Calu3 (cell line): Measurements from ENCODE around the gene UBXN11. TPM values are rescaled to one million over a fixed set of nuclear protein-coding genes. Genes with fewer than 3 reads are reported as not detected.
"Not testable (repeated sequence)": the region's sequence is repeated elsewhere in the genome, so short reads cannot be mapped to it uniquely, and the experiment has no call there.

Experiments used
- BruUV-seq: library from RNA; stranded (reverse); fragments of 400-500 nt; replicated peaks from 2 replicates; lab custom pipeline; 2021; lab: Mats Ljungman, UMichigan
- CTCF ChIA-PET: fragments of 300-600 bp; sonication (Branson Sonifier 250); formaldehyde crosslinking; loops from one replicate; lab custom pipeline; 2022; ENCODE audit warnings: antibody characterized with exemption; lab: Charles Lee
- DNase-seq: peaks from one replicate; pipeline ENCODE4 v3.0.0; 2022
- H3K27ac Mint-ChIP-seq: one replicate; pipeline ENCODE4 v1.8.0; 2022; ENCODE audit warnings: mixed read lengths; ENCODE audit not compliant: unreplicated experiment
- H3K27me3 Mint-ChIP-seq: one replicate; pipeline ENCODE4 v1.8.0; 2022; ENCODE audit warnings: mixed read lengths; ENCODE audit not compliant: unreplicated experiment
- H3K36me3 Mint-ChIP-seq: one replicate; pipeline ENCODE4 v1.8.0; 2022; ENCODE audit warnings: mild to moderate bottlenecking, moderate library complexity, mixed read lengths; ENCODE audit not compliant: insufficient read depth, unreplicated experiment
- H3K4me1 Mint-ChIP-seq: one replicate; pipeline ENCODE4 v1.8.0; 2022; ENCODE audit warnings: mild to moderate bottlenecking, low read depth, mixed read lengths; ENCODE audit not compliant: unreplicated experiment
- H3K4me3 Mint-ChIP-seq: one replicate; pipeline ENCODE4 v1.8.0; 2022; ENCODE audit warnings: mild to moderate bottlenecking, low read depth, moderate library complexity, mixed read lengths; ENCODE audit not compliant: unreplicated experiment
- H3K9me3 Mint-ChIP-seq: one replicate; pipeline ENCODE4 v1.8.0; 2022; ENCODE audit warnings: low read depth, mixed read lengths; ENCODE audit not compliant: unreplicated experiment
- CTCF ChIP-seq: fragments of 200-600 bp; IDR thresholded peaks from one replicate; pipeline ENCODE4 v1.8.0; 2022; ENCODE audit warnings: antibody characterized with exemption; ENCODE audit not compliant: unreplicated experiment
- intact Hi-C: fragments of 100-400 bp; cut with micrococcal nuclease; formaldehyde crosslinking; loops from one replicate; pipeline ENCODE4 v1.10.0; 2022; ENCODE audit not compliant: unreplicated experiment
- total RNA-seq: library from RNA; stranded (reverse); gene quantifications from 2 replicates; pipeline ENCODE4 v1.2.3, GENCODE V29; 2022

UBXN11 gene
- total RNA-seq, 1 experiment from 2014 or later = 24.0 TPM

- Mint-ChIP-seq H3K36me3 (no peaks in the 10 kb centered on the region), H3K4me1 (peaks cover 1% of the 10 kb centered on the region), H3K27me3 (no peaks in the 10 kb centered on the region), H3K4me3 (no peak overlapping the region), H3K27ac (no peak overlapping the region), H3K9me3 (no peaks in the 10 kb centered on the region)
- no TSS peak for BruUV-seq
- intact Hi-C loops = no loop called here
- TF ChIP-seq CTCF = no peak
- no peak for DNase-seq
- CTCF ChIA-PET = no interaction called here
Observed at GRCh38 chr1:26293911-26294463, 12.4 kb downstream of the UBXN11 start.

- H3K27ac Mint-ChIP-seq, H3K27me3 Mint-ChIP-seq, intact Hi-C loops, H3K4me3 Mint-ChIP-seq, H3K36me3 Mint-ChIP-seq, BruUV-seq, H3K9me3 Mint-ChIP-seq, DNase-seq, H3K4me1 Mint-ChIP-seq: not testable (repeated sequence)
- CTCF ChIA-PET = interaction anchor here (0.5 kb wide), 1 partner anchor 28 kb away, joined by 4 read pairs; no protein-coding TSS in a partner anchor
Observed at GRCh38 chr1:26292735-26293134, 13.7 kb downstream of the UBXN11 start.

GRCh38 chr1:26291939-26292338 lies 14.5 kb downstream of the UBXN11 start:
- H3K27ac Mint-ChIP-seq = no peak overlapping the region

GRCh38 chr1:26291433-26291832 lies 15.0 kb downstream of the UBXN11 start:
- no peak for DNase-seq
- no peak overlapping the region for H3K4me3 Mint-ChIP-seq
- H3K9me3 Mint-ChIP-seq = no peaks in the 10 kb centered on the region
- no peak for TF ChIP-seq CTCF
- CTCF ChIA-PET = no interaction called here
- no peak overlapping the region for H3K27ac Mint-ChIP-seq
- H3K27me3 Mint-ChIP-seq = no peaks in the 10 kb centered on the region
- BruUV-seq = no TSS peak
- intact Hi-C loops = no loop called here
- H3K36me3 Mint-ChIP-seq = no peaks in the 10 kb centered on the region
- no peaks in the 10 kb centered on the region for H3K4me1 Mint-ChIP-seq

More at GRCh38 chr1:26291939-26292338, 14.5 kb downstream of the UBXN11 start:
- Mint-ChIP-seq H3K27me3 (no peaks in the 10 kb centered on the region), H3K4me3 (no peak overlapping the region), H3K9me3 (no peaks in the 10 kb centered on the region), H3K36me3 (no peaks in the 10 kb centered on the region), H3K4me1 (no peaks in the 10 kb centered on the region)
- no TSS peak for BruUV-seq
- CTCF ChIA-PET = interaction anchor here (0.6 kb wide), 1 partner anchor 17 kb away, joined by 3 read pairs; no protein-coding TSS in a partner anchor
- intact Hi-C loops = no loop called here
- no peak for TF ChIP-seq CTCF
- no peak for DNase-seq

- BruUV-seq = no TSS peak
- no peak for TF ChIP-seq CTCF
- Mint-ChIP-seq H3K4me1 (no peaks in the 10 kb centered on the region), H3K36me3 (no peaks in the 10 kb centered on the region), H3K27me3 (no peaks in the 10 kb centered on the region), H3K9me3 (no peaks in the 10 kb centered on the region), H3K27ac (no peak overlapping the region), H3K4me3 (no peak overlapping the region)
- DNase-seq = no peak
- CTCF ChIA-PET = no interaction called here
- intact Hi-C loops = no loop called here
Observed at GRCh38 chr1:26290882-26291261, 15.6 kb downstream of the UBXN11 start.
